ENCODE data around the gene SLC6A17.
A peak's percentile ranks its signal among the peaks of the same experiment; 100 is the strongest.

SLC6A17 gene

DNA sequence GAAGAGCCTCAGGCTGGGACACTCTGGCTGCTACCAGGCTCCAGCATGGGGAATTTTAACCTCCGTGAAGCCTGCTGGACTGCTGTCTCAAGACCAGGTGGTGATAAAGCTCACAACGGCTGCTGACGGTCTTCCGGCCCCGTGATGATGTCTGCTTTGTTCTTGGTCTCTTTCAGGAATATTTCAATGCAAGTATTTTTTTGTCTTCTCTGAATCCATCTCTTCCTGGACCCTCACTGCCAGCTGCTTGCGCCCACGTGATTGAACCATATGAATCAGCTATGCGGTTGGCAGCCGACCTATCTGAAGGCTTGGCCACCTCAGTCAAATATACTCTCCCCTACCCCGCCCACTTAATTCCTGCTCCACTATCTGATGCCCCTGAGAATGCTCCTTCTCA lies 14.6 kb upstream of the SLC6A17 start:
- no peak for DNase-seq (ENCODE audit: low spot score)

DNA sequence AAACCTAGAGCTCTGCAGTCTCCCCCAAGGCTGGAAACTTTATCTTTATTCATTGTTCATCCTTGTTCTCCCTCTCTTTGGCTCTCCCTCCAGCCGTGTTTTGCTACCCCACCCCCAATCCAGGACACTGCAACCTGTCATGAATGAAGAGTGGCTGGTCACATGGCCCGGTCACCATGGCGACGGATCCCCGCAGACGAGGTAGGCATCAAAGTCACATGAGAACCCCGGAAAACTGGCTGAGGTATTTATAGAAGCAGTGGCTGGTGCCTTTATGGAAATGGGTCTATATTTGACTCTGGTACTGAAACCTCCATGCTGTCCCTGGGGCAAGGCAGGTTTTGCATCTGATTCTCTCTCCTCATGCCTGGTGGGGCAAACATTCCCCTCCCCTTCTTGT lies 13.4 kb upstream of the SLC6A17 start:
- no peak for DNase-seq (ENCODE audit: low spot score)

DNA sequence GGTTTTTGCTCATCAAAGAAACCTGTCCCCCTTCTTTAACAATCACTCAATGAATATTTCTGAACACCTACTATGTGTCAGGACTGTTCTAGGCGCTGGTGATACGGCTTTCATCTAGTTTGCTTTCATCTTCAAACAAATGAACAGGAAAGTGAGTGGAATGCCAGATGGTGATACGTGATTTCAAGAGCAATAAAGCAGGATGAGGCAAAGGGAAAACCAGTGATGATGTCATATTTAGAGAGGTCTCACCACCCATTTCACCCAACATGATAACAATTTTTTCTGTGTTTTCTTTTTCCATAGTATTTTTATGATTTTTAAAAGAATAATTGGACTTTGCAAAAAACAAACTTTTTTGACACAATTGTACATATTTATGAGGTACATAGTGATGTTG lies 11.3 kb upstream of the SLC6A17 start:
- no peak for DNase-seq (ENCODE audit: low spot score)

DNA sequence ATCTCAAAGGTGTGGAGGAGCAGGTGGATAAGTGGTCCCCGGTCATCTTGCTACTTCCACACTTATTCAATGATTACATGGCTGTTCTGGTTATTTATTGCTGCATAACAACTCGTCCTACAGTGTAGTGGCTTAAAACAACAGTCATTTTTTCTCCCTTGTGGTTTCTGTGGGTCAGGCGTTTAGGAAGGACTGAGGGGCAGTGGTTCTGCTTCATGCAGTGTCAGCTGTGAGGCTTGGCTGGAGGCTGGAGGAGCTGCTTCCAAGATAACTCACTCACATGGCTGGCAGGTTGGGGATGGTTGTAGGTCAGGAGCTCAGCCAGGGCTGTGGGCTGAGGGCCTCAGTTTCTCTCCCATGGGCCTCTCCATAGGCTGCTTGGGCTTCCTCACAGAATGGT lies 5.9 kb upstream of the SLC6A17 start:
- DNase-seq (ENCODE audit: low spot score) = no peak

DNA sequence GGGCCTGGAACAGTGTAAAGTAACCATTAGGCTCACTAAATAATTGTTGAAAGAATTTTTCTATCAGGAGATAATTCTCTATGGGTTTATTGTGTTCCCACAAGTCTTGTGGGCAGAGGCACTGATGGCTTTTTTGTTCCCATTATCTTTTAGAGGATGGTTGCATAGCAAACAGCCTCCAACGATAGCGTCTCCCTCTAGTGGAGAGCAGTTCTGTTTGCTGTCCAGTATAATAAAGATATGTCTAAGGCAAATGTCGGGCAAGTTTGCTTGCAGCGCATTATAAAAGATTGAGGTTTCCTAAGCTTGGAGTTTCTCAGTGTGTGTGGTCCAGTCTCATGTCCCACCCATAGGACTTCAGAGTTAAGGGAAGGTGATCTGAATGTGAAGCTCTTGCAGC lies 1.3 kb upstream of the SLC6A17 start:
- no peak for DNase-seq (ENCODE audit: low spot score)

DNA sequence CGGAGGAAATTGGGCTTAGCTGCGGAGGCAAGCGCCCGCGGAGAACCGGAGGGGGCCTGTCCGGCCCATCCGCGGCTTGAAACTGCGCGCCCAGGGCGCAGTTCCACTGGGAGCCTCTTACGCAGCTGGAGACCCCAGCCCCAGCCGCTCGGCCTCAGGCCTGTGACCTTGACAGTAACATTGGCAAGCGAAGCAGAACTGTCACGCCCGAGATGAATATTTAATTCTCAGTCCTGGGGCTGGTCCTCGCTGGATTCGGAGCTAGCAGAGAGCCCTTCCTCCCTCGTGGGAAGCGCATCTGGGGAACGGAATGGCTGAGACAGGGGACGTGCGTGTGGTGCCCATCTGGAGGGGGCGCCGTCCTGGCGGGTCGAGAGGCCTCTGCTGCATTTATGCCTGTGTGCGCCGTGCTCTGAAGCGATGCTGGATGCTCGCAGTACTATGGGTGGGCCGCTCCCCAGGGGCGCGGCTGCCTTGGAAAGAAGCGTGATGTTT lies 928 bp downstream of the SLC6A17 start:
- no peak for DNase-seq (ENCODE audit: low spot score)

DNA sequence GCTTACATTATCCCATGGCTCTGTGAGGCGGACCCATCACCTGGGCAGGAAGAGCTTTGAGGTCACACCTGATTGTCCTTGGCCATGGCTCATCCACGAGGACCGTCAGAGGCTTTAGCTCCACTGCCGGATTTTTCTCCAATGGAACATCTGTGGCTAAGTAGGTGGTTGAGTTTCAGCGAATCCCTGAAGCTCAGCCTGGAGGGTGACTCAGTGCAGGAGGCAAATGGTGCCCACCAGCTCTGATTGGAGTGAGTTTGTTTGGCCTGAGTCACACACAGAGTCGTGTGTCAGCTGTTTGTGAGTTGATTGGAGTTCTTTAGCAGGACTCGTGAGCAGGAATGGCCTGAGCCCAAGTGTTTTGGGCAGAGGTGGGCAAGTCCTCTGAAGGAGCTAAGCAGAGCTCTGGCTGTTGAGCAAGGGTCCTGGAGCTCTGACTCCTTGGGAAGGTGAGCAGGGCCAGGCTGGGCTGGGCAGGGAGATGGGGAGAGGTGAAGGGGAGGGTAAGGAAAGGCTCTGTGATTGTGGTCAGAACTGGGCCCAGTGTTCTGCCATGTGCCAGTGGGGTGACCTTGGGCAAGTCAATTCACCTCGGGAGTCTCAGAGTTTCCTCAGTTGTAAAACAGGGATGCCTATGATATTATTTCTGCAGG lies 2.0 kb downstream of the SLC6A17 start:
- DNase-seq (ENCODE audit: low spot score) = peak; percentile 82

DNA sequence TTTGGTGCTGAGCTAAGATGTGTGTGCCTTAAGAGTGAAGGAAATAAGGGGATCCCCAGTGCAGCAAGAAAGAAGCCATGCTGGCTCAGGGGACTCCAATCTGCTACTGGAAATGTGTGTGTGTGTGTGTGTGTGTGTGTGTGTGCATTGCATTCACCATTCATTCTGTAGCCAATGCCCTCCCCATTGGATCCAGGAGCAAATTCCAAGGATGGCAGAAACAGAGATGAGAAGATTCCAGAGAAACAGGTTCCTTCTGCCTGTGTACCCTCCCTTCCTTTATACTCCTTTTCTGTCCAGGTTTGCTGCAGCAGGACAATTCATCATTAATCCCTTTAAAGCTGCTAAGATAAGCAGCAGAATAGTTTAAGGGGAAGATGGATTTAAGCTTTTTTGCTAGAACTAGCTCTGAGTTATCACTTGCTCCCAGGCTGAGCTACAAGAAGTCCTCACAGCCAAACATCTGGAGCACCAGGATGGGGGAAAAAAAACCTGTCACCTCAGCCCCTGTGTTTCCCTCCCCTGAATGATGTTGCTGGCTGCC lies 3.2 kb downstream of the SLC6A17 start:
- DNase-seq (ENCODE audit: low spot score) = no peak

DNA sequence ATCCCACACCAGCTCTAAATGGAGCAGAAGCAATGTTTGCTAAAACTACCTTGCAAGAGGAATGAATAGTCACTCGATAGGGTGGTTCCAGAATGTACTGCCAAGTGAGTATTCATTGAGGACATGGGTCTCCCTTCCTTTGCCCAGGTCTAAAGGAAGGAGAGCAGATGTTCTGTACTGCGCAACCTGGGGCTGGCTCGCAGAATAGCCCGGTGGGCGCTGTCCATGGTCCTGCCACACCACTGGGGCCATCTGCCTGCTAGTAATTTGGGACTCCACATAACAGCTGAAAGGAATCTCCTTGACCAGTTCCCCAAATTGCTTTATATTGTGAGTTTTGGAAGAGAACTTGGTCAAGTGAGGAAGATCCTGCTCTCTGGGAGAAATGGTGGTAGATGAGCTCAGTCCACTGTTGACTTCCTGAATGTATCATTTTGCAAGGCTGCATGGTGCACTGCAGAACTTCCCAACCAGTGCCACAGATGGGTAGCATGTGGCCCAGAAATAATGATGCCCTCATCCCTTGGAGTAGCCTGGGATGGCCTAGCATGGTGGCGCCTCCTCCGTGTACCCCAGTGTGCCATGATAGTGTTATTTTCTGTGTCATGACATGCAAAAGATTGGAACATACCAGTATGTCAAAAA lies 5.7 kb downstream of the SLC6A17 start:
- peak; percentile 87 for DNase-seq (ENCODE audit: low spot score)

DNA sequence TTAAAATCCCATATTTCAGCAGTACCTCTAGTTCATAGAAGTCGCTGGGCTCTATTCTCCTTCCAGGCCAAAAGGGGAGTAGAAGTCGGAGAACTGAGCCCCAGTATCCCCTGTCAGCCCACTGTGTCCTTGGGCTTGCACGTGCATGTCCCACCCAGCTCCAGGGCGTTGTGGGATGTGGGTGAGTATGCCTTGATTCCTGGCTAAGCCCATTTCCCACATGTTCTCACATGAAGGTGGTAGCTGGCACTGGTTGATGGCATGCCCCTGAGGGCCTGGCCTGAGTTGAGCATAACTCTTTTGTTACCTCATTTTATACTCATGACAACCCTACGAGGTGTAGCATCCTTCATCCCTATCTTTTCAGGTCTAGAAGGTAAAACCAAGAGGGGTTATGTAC lies 8.0 kb downstream of the SLC6A17 start:
- DNase-seq (ENCODE audit: low spot score) = no peak

DNA sequence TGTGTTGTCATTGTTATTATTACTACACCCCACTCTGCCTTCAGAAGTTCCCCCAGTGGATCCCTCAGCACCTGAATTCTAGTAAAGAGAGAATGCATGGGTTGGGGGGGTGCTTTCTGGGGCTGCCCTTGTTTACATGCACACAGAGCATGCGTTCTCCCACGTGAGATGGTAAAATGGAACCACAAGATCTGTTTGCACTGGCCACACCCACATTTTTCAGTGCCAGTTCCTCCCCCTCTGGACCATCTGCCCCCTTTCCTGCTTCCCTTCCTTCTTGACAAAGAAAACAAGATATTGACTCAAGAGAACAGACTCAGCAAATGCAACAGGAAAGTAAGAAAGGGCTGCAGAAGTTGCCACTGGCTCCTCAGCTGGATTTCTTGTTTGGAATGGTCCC lies 8.9 kb downstream of the SLC6A17 start:
- DNase-seq (ENCODE audit: low spot score) = no peak

DNA sequence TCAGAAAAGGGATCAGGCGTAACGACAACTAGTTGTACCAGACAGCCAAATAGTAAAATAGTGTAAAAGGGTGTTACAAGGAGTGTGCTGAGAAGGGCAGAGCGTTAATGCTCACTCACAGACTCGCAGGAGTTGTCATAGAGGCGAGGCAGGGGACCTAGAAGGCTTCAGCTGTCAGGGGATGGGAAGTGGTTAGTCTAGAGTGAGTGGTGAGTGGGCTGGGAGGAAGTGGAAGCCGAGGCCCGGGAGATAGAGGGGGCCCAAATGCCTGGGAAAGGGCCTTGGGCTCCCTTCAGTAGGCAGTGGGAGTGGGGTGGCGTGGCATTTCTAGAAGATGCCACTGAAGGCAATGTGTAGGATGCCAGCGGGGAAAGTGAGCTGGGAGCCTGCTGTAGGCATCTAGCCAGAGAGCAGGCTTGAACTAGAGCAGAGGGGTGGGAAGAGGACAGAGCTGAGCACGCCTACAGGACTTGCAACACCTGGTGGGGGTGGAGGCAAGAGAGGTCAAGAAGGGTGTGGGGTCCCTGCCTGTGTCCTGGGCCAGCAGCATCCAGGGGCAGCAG lies 10.3 kb downstream of the SLC6A17 start:
- no peak for DNase-seq (ENCODE audit: low spot score)

DNA sequence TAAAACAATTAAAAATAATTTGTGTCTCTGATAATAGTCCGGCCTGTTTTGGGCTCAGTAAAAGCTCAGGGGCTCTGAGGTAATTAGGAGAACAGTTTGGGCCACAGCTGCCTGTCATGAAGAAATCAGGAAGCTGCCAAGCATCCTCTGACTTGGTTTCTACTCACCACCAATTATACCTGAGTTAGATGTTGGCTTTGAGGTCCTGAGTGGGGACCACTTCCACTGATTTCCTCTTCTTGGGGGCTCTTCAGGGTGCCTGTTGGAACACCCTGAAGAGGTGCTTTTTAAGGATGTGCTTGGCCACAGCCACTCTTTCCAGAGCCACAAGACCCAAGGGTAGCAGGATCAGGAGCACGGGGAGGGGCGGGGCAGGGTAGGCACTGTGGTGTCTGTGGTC lies 10.9 kb downstream of the SLC6A17 start:
- no peak for DNase-seq (ENCODE audit: low spot score)

DNA sequence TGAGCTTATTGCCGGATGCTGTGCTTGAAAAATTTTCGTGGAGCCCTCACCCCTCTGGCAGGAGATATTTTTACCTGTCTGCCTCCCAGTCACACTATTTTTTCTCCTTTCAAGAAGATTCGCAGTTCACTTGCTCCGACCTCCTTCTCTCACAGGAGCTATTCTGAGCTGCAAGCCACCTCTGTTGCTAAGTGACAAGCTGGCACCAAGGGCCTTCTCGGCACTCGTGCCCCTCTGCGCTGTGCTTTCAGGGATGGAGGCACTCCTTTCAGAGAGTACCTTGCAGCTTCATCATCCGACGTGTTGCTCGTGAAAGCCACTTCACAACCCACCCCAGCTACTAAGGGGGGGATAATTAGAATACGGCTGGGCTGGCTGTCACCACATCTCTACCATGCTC lies 11.6 kb downstream of the SLC6A17 start:
- DNase-seq (ENCODE audit: low spot score) = no peak

DNA sequence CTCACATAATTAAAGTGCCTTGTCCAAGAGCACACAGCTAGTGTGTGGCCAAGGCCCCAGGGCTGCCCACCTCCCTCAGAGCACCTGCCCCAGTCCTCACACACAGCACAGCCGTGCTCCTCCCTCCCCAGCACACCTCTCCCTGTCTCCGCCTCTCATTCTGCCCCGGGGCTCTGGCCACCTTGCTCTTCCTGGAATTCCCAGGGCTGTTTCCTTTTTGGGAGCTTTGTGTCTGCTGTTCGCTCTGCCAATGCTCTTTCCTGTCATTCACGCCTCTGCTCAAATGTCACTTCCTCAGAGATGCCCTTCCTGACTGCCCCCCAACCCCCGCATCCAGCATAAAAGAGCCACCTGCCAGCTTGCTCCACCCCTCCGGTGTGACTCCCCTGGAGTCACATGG lies 13.3 kb downstream of the SLC6A17 start:
- no peak for DNase-seq (ENCODE audit: low spot score)

DNA sequence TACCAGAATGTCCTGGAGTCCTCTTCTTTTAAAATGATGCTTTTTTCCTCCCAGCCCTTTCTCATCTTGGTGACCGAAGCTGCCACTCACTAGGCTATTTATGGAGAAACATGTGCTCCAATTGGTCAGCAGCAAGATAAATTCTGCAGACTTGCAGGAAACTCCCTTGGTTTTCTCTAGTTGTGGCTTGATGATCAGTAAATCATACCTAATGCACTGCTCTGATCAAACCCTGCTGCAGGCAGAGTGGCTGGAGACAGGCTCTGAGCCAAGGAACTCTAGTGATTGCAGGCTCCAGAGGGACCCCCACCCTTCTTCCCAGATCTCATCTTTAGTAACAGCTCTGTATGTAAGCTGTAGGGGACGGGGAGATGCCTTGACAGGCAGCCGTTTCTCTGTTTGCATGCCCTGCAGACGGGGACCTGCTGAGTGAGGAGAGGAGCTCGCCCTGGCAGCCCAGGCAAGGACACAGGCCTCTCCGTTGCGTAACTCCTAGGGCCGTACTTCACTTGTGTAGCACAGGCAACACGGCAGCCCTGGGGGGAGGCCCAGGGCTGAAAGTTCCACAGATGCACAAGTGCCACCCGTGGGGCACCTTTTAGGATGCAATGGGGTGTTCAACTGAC lies 14.5 kb downstream of the SLC6A17 start:
- DNase-seq (ENCODE audit: low spot score) = no peak

DNA sequence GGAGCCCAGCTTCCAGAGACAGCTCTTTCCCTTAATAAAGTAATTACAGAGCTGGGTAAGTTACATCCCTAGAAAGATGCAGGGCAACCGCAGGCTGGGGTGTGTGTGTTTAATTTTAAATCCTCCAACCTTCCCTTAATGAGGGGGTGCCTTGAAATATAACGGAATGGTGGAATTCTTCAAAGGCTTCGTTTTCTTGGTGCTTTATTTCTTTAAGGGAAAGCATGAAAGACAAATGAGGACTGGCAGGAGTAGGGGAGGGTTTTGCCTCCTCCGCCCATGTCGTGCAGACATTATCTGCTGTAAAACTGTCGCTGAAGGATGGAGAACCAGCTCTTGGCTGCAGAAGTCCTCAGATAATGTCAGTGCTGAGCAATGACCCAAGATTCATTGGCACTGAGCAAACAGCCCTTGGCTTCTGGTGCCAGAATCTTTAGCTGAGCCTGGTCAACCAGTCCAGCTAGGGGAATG lies 15.5 kb downstream of the SLC6A17 start:
- no peak for DNase-seq (ENCODE audit: low spot score)

DNA sequence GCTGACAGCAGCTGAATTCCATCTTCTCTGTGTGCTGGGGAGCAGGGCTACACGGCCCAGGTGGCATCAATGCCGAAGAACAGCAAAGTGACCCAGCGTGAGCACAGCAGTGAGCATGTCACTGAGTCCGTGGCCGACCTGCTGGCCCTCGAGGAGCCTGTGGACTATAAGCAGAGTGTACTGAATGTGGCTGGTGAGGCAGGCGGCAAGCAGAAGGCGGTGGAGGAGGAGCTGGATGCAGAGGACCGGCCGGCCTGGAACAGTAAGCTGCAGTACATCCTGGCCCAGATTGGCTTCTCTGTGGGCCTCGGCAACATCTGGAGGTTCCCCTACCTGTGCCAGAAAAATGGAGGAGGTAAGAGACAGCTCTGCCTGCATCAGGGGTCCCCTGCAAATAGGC lies 16.6 kb downstream of the SLC6A17 start:
- DNase-seq (ENCODE audit: low spot score) = no peak

DNA sequence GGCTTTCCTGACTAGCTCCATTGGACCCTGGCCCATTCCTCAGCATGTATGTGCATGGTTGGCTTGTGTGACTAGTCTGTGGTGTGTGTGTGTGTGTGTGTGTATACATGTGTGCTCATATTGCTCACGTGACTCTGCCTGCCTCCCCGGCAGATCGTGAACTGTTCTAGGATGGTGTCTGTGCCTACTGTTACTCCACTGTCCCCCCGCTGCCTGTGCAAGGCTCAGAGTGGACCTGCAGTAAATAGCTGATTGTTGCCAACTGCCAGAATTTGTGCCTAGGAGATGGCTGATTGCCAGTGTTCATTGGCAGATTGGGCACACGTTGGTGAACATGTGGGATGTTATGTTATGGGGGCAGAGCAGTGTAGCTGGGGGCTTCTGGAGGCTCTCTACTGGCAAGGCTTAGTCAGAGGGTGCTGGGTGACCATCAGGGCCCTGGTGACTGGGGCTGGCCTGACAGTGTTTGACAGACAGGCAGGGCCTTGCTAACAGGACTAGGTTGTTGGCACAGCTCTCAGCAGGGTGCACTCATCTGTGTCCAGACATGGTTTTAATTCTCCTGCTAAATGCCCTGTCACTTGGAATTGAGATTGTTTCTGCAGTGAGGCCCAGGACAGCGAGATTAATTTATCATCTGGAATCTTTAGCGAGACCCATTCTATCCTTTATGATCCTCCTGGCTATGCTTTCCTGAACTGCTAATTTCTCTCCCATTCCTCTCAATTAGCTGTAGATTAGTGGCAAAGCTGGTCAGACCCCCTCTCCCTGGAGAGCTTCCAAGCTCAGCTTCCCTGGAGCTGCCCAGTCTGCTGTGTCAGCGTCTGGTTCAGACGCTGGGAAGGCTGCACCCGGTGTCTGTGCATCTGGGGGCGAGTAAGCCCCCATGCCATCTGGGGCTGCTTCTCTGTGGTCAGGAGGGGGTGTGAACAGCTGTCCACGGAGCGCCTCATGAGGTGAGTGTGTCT lies 20.8 kb downstream of the SLC6A17 start:
- DNase-seq (ENCODE audit: low spot score) = no peak

DNA sequence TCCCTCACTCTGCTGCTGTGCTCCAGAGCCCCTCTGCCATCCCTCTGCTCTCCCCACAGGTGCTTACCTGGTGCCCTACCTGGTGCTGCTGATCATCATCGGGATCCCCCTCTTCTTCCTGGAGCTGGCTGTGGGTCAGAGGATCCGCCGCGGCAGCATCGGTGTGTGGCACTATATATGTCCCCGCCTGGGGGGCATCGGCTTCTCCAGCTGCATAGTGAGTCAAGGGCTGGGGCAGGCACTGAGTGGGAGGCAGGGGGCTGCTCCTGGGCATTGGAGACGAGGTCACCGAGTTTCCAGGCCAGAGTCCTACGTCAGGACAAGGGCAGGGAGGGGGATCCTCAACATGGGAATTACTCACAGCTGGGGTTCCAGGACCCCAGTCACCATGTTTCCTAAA lies 21.7 kb downstream of the SLC6A17 start:
- no peak for DNase-seq (ENCODE audit: low spot score)

DNA sequence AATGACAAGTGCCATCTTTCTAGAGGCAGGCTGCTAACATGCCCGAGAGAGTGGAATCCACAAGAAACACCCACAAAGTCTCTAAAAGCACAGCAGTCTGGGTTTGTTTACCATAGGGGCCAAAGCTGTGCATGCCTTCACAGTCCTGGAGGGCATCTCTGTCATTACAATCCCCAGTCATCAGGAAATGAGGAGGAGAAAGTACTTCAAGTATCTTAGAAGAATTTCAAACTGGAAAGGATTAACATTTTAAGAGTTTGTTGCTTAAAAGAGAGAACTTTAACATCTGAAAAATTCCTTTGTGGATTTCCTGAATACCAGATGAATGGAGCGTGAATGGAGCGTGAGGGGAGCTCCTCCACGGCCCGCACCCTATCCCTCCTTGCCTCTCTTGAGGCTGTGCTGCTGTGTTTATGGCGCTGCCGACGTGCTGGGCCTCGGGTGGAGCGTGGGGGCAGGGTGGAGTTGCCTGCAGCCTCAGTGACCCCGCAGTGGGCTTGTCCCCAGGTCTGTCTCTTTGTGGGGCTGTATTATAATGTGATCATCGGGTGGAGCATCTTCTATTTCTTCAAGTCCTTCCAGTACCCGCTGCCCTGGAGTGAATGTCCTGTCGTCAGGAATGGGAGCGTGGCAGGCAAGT lies 23.3 kb downstream of the SLC6A17 start:
- peak; percentile 38 for DNase-seq (ENCODE audit: low spot score)

All from AG08395 (cell line).